Ammon's horn (tissue), 1 donor: ENCODE measurements around the gene PHKA2.
A peak's percentile ranks its signal among the peaks of the same experiment; 100 is the strongest.
"Not testable (repeated sequence)": the region's sequence is repeated elsewhere in the genome, so short reads cannot be mapped to it uniquely, and the experiment has no call there.

ENCODE experiments used
- DNase-seq: peaks from one replicate; pipeline ENCODE4 v3.0.0-alpha.2; 2016; ENCODE audit warnings: low spot score

The PHKA2 gene, protein sequence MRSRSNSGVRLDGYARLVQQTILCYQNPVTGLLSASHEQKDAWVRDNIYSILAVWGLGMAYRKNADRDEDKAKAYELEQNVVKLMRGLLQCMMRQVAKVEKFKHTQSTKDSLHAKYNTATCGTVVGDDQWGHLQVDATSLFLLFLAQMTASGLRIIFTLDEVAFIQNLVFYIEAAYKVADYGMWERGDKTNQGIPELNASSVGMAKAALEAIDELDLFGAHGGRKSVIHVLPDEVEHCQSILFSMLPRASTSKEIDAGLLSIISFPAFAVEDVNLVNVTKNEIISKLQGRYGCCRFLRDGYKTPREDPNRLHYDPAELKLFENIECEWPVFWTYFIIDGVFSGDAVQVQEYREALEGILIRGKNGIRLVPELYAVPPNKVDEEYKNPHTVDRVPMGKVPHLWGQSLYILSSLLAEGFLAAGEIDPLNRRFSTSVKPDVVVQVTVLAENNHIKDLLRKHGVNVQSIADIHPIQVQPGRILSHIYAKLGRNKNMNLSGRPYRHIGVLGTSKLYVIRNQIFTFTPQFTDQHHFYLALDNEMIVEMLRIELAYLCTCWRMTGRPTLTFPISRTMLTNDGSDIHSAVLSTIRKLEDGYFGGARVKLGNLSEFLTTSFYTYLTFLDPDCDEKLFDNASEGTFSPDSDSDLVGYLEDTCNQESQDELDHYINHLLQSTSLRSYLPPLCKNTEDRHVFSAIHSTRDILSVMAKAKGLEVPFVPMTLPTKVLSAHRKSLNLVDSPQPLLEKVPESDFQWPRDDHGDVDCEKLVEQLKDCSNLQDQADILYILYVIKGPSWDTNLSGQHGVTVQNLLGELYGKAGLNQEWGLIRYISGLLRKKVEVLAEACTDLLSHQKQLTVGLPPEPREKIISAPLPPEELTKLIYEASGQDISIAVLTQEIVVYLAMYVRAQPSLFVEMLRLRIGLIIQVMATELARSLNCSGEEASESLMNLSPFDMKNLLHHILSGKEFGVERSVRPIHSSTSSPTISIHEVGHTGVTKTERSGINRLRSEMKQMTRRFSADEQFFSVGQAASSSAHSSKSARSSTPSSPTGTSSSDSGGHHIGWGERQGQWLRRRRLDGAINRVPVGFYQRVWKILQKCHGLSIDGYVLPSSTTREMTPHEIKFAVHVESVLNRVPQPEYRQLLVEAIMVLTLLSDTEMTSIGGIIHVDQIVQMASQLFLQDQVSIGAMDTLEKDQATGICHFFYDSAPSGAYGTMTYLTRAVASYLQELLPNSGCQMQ

DNA sequence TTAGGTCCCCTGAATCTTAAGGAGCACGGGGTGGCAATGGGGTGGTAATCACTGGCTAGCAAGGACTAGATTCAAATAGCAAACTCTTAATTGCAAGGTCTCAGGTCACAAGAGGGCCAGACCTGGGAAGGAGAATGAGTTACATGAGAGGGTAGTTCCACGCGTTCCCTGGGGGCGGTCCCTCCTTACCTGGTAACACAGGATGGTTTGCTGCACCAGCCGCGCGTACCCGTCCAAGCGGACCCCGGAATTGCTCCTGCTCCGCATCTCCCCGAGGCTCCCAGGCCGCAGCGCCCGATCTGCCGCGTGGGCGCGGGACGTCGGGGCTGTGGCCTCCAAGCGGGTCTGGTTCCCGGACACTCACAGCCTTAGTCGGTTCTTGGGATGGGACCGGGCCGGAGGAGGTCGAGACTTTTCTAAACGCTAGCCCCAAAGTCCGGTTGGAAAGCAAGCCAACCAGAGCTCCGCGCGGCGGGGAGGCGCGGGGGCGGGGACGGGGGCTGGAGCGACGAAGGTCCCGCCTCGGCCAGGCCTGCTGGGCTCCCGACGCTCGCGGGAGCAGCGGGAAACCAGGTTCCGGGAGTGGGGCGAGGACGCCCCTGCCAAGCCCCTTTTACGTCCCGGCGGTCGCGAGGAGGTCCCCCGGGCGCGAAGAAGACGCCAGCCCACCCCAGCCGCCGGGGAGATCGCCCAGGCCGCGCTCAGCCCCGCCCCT is at the start of gene PHKA2:
Gene PHKA2 (minus strand): TSS at position 449 of the 715 bp plus-strand sequence. CDS start 182 bp downstream, at position 267.
- no peak for DNase-seq

DNA sequence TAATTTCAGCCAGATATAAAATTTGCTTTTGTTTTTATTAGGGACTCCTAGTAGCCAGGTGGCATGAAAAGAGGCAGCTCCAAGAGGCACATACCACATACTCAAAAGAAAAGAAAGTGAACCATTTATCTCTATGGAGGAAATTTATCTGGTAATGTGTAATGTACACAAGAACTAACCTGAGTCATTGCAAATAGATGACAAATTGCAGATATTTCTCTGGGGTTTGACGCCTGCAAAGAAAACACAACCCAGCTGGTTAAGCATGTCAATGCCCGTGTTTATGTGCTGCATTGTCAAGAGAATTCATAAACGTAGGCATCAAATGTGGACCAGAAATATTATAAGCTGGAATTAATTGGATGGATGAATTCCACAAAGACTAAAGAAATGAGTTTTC is 46.9 kb upstream of the PHKA2 start:
- DNase-seq = no peak

DNA sequence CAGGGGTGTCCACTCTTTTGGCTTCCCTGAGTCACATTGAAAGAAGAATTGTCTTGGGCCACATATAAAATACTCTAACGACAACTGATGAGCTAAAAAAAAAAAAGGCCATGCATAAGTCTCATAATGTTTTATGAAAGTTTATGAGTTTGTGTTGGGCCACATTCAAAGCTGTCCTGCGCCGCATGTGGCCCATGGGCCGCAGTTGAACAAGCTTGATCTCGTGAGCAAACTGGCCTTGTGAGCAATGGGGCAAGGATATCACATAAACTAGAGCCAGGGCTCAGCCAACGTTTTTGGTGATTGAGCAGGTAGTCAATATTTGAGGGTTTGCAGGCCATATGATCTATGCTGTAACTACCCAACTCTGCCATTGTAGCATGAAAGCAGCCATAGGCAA is 44.6 kb upstream of the PHKA2 start:
- DNase-seq = no peak

DNA sequence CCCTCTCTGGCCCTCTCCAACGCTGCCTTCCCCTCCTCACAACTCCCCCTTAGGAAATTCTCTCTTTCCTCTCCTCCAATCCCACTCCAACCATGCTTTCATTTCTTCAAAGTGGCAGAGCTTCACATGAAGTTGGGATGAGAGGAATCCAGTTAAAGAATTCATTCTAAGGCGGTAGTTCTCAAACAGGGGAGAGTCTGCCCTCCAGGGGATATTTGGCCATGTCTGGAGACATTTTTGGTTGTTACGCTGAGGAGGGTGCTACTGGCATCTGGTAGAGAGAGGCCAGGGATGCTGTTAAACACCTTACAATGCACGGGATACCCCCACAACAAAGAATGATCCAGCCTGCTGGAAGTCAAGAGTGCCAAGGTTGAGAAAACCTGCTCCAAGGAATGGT is 40.5 kb upstream of the PHKA2 start:
- DNase-seq = no peak

DNA sequence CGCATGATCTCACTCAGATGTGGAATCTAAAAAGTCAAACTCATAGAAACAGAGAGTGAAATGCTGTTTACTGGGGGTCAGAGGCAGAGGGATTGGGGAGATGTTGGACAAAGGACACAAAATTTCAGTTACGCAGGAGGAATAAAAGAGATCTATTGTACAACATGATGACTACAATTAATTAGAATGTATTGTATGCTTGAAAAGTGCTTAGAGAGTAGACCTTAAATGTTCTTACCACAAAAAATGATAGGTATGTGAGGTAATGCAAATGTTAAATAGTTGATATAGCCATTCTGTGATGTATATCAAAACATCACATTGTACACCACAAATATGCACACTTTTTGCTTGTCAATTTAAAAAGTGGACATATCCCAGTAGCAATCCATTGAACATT is 36.1 kb upstream of the PHKA2 start:
- no peak for DNase-seq

DNA sequence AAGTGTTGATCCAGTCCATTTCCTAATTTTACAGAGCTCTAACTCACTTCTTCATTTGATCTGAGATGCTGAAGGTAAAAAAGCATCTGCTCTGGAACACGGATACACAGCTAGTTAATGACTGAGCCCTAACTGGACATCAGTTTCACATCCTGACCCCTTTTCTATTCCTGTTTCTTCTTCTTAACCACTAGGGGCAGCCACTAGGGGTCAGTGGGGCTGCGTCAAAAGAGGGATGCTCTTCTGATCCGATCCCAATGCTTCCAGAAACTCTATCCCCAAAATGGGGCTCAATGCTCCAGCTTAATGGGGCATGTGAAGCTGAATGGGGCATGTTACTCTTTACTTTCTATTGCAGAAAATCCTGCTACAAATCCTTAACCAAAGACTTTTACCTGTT is 33.4 kb upstream of the PHKA2 start:
- peak; percentile 13 for DNase-seq

DNA sequence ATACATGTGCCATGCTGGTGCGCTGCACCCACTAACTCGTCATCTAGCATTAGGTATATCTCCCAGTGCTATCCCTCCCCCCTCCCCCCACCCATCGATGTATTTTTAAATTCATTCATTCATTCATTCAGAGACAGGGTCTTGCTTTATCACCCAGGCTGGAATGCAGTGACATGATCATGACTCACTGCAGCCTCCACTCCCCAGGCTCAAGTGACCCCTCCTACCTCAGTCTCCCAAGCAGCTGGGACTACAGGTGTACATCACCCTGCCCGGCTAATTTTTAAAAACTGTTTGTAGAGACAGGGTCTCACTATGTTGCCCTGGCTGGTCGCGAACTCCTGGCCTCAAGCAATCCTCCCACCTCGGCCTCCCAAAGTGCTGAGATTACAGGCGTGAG is 32.7 kb upstream of the PHKA2 start:
- not testable (repeated sequence) for DNase-seq

DNA sequence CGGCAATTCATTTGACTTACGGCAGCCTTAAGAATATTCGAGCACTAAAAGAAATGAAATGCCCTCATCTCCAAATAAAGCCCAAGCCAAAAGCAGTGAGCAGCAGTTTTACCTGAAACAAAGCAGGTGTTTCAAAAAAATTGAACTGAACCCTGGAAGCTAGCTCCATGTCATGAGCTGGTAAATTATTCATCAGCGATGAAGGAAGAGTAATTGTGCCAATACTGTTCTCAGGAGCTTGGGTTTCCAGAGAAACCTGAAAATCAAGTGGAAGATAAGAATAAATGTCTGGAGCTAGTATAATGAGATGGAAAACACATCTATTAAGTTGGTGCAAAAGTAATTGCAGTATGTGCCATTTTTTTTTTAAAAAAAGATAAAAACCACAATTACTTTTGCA is 24.0 kb upstream of the PHKA2 start:
- DNase-seq = no peak

DNA sequence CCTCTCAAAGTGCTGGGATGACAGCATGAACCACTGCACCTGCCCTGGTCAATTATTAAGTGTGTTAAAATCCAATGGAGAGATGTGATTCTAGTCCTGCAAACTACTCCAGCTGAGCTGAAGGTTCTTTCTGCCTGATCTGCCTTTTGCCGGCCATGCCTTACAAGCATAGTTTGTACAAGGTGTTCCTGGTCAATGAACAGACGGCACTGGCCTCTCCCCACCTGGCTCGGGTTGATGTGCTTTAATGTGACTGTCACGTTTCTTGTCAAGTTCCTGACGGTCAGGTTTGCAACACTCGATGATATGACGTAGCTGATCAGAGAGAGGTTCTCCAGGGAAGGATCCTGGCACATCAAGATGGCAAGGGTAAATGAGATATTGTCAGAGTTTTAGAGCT is 23.1 kb upstream of the PHKA2 start:
- DNase-seq = no peak

DNA sequence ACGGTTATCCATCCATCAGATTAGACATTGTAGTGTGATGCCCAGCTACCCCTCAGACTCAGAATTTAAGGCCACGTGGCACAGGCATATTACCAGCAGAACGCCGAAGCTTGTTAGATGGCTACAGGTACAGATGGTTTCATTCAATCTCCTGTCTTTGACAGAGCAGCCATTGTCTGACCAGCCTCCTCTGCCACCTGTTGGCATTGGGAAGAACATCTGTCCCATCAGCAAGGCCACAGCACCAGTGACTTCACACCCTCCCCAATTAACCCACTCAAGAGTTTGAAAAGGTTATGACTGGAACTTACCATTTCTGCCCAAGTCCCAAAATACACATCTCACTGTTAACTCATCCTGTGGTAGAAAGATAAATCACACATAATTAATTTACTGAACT is 22.0 kb upstream of the PHKA2 start:
- DNase-seq = no peak

DNA sequence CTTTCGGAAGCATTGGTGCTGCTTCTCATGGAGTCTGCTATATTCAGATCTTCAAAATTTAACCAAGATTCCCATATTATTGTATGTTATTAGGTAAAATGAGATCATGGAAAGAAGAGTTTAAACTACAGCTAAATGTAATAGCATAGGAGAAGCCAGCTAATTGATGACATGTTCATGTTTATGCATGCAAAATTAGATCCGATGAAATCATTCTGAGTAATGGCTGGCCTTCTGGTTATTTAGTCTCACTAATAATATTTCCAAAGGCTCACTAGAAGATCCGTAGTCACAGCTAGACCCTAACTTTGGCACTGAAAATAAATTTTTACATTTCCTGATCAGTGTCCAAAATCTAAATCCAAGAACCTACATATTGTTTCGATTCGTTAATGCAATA is 19.8 kb upstream of the PHKA2 start:
- no peak for DNase-seq

DNA sequence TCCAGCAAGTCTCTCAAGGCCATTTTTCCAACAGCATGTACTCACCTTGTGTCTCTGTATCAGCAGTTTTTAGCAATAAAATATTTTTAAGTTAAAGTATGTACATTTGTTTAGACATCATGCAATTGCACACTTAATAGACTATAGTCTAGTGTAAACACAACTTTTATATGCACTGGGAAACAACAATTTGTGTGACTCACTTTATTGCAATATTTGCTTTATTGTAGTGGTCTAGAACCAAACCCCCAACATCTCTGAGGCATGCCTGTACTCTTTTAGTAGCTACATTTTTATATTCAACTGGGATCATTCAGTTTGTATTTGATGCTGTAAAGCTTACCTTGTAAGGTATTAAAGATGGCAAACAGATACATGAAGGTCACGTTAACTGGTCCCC is 14.7 kb upstream of the PHKA2 start:
- DNase-seq = no peak

DNA sequence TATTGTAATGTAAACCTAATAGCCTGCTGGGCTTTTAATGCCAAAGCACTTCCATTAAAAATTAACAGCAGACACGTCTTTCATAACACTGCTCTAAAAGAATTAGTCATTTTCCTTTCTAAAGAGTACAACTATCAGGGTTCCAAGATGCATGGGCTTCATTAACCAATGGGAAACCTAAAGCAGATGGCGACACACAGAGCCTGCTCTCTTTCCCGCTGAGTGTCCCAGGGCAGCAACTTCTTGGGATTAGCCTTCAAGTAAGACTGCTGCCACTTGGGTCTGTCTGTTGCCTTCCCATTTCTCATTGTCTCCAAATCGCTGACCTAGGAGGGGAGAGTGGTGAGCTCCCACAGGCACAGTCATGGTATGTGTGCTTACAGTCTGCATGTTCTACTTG is 14.0 kb upstream of the PHKA2 start:
- DNase-seq = no peak

DNA sequence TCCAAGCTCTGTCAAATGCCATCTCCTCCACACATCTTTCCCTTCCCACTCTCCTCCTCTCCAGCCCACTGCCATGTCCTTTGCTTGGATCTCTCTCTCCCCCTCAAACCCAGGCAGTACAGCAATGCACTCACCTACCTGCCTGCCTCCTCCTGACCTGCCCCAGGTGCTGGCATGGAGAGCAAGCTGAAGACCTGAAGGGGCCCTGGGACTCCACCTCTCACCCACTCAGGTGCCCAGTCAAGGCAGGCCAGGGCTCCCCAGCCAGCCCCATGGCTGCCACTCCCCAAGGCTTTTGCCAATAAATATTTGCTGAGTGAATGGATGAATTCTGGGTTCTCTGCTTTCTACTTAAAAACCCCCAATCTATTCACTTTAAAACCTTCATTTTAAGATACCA is 12.6 kb upstream of the PHKA2 start:
- DNase-seq = no peak

DNA sequence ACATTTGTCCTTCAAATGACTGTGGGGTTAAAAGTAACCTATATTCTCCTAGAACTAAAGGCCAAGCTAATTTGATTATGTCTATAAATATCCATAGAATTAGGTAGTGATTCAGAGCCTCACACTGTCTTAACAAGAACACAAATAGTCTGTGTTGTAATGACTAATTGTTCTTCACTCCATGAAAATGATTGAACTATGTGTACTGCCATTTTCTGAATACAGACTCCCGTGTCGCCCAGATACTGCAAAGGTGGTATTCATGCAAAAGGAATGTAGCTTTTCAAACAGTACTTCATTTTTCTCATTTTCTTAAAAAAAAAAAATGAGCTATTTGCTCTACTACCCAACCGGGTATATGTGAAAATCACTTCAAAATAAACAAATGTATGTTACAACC is 11.3 kb upstream of the PHKA2 start:
- no peak for DNase-seq

DNA sequence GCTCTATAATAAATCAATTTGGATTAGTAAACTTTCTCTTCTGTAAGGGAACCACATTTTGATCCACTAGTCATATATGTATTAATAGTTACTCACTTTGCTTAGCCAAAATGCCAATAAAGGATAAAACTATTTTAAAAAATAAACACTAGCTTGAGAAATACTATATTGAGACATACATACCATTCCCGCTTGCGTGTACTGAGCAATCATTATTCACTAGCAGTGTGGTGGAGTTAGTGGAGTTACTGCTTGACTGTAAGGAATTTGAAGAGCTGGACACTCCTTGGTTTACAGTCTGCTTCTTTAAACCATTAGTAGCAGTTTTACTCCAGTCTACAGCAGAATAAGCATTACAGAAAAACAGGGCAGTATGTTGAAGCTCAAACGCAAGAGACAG is 10.8 kb upstream of the PHKA2 start:
- DNase-seq = no peak

DNA sequence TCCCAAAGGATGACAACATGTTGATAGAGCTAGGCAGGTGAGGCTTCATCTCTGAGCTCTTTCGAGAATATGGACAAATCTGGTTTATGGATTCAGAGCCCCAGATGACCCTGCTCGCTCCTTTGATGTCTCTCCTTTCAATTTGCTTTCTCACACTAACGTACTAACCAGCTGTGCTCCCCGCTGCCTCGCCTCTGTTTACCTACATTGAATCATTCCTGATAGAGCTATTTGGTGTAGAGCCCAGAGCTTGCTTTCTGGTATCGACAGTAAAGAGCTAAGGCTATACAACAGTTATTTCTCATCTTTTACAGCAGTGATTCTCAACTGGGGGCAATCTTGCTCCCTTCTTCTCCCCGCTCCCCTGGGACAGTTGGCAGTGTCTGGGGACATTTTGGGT is 8.9 kb upstream of the PHKA2 start:
- DNase-seq = no peak

DNA sequence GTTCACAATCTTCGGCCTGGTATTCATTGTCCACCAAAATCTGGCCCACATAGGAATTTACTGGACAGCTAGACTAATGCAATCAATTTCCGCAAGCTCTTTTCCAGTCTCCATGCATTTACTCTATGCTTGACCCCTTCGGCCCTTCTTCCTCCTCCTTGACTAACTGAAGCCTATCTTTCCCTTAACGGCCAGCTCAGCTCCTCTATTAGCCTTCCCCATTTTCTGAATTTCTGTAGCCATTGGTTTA is 1.2 kb upstream of the PHKA2 start:
- no peak for DNase-seq

DNA sequence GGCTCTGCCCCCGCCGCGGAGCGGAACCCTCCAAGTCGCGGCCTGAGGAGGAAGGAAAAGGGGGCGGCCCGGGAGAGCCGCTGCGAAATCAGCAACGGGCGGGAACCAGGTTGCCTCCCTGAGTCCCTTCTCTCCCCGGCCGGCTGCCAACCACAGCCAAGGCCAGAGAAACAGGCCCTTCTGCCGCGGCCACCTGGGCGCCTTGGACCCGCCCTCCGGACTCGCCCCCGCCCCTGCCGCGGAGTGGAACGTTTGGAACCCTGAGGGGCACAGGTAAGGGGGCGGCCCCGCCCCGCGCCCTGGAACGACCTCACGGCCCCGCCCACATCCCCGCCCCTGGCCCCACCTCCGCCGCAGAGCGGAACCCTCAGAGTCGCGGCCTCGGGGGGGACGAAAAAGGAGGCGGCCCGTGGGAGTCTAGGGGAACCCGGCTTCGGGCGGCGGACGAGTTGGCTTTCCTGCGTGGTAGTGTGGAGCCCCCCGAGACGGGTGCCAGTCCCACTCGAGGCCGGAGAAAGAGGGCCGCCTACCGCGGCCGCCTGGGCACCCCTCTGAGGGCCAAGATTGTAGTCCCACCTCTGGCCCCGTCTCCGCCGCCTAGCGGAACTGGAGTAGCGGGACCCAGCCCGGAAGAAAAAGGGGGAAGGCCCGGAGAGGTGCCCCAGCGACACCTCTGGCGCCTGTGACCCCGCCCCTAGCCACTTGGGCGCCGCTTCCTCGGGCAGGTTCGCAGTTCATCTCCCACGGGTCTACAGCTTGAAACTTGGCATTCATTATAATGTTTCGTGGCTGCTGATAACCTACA is 669 bp upstream of the PHKA2 start:
- peak; percentile 64 for DNase-seq

DNA sequence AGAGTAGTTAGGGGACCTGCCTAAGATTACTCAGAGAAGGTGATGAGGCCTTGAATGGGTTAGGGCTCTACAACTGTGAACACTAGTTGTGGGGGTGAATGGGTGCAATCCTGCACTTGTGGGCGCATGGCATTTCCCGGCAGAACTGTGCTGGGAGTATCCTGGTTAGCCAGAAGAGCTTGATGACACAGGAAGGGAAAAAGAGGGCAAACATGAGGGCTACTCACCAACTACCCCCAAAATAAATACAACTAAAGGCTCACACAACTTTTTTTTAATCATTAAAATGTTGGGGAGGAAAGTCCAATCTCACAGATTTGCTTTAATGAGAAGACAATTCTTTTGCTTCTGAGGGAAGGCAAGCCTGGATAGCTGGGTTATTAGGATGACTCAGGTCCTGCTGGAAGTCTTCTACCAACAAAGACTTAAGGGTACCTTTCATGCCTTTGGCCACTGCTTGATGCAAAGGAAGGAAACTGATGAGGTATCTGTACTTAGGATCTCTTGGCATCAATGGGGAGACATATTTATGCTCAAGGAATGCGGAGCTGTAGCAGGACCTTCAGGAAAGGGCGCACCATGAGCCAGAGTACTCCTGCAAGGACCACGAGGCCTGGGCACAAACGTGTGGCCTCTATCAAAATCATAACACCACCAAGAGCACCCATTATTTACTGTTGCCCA is 2.6 kb downstream of the PHKA2 start:
- DNase-seq = no peak

DNA sequence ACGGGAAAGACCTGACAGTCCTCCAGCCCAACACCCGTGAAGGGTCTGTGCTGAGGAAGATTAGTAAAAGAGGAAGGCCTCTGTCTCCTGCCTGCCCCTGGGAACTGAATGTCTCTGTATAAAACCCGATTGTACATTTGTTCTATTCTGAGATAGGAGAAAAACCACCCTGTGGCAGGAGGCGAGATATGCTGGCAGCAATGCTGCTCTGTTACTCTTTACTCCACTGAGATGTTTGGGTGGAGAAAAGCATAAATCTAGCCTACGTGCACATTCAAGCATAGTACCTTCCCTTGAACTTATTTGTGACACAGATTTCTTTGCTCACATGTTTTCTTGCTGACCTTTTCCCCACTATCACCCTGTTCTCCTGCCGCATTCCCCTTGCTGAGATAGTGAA is 3.7 kb downstream of the PHKA2 start:
- DNase-seq = not testable (repeated sequence)
